Stimulated activated CD8-positive, alpha-beta memory T cell treated with anti-CD3 and anti-CD28 coated beads, Interleukin-4, amount 100 ng/mL, for 4 hours (primary cell): ENCODE results near the gene FAM90A26.
"Not testable (repeated sequence)": the region's sequence is repeated elsewhere in the genome, so short reads cannot be mapped to it uniquely, and the experiment has no call there.

Source experiments
- DNase-seq, 2 donors: peaks; one replicate each; pipeline ENCODE4 v3.0.0-alpha.2; 2020; ENCODE audit warnings: low read depth in 2 of 2, low spot score in 1 of 2

Gene FAM90A26, protein sequence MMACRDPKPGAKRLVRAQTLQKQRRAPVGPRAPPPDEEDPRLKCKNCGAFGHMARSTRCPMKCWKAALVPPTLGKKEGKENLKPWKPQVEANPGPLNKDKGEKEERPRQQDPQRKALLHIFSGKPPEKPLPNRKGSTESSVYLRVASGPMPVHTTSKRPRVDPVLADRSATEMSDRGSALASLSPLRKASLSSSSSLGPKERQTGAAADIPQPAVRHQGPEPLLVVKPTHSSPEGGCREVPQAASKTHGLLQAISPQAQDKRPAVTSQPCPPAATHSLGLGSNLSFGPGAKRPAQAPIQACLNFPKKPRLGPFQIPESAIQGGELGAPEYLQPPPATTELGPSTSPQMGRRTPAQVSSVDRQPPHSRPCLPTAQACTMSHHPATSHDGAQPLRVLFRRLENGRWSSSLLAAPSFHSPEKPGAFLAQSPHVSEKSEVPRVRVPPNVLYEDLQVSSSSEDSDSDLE

DNA sequence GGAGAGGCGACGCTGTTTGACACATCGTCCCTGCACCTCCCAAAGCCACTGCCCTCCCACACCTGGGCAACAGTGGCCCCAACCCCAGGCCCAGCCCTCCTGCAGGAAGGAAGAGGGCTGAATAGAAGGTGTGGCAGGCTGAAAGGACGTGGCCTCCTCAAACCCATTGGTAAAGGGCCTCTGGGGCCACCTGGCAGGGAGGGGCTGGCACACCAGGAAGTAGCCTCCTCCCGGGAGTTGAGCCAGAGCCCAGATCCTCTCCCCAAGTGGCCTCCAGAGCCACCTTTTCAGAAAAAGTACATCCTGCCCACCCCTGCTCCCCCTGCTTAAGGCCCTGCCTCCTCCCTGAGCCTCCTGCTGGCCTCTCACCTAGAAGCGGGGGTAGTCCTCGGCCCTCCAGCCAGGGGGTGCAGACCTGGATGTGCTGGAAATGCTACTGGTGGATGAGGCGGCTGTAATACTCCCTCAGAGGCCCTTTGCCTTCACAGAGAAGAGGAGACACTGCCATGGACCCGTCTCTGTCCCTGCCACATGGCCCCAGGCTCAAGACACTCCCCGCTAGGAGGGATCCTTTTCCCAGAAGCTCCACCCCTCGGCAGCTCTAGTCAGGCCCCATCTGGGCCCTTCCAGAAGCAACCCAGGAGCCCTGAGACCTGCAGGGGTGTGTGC lies at the start of gene FAM90A26:
FAM90A26 (plus strand) TSS at position 619 of the 669 bp plus-strand sequence. CDS start 2,764 bp downstream, outside the sequence.
- not testable (repeated sequence) for DNase-seq

DNA sequence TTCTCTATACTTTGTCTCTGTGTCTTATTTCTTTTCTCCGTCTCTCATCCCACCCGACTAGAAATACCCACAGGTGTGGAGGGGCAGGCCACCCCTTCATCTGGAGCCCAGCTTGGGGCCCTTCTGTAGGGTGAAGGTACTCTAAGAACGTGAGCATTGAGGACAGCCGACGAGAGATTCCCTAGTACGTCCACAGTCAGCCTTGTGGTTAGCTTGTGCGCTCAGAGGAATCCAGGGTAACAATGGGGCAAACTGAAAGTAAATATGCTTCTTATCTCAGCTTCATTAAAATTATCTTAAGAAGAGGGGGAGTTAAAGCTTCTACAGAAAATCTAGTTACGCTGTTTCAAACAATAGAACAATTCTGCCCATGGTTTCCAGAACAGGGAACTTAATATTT lies 47.5 kb upstream of the FAM90A26 start:
- not testable (repeated sequence) for DNase-seq

DNA sequence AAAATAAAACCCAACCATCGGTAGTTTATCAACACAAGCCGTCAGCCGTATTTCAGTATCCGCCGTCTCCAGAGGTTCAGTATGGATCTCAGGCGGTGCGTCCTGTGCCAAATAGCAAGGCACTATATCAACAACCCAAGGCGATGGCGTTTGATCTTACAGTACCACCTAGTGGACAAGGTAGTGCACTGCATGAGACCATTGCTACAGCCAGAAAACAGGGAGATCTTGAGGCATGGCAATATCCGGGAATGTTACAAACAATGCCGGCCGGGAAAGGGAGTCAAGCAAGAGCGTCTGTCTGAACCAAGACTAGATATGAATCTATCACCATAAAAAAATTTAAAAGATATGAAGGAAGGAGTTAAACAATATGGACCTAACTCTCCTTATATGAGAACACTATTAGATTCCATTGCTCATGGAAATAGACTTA lies 46.6 kb upstream of the FAM90A26 start:
- peak in 1 of 2 donors; percentile 7 for DNase-seq

DNA sequence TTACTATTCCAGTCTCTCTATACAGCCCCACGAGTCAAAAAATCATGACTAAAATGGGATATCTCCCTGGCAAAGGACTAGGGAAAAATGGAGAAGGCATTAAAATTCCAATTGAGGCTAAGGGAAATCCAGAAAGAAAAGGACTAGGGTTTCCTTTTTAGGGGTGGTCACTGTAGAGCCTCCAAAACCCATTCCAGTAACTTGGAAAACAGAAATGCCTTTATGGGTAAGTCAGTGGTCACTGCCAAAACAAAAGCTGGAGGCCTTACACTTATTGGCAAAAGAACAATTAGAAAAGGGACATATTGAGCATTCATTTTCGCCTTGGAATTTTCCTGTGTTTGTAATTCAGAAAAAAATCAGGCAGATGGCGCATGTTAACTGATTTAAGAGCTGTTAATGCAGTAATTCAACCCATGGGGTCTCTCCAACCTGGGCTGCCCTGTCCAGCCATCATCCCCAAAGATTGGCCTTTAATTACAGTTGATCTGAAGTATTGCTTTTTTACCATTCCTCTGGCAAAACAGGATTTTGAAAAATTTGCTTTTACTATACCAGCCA lies 44.5 kb upstream of the FAM90A26 start:
- DNase-seq: not testable (repeated sequence)

DNA sequence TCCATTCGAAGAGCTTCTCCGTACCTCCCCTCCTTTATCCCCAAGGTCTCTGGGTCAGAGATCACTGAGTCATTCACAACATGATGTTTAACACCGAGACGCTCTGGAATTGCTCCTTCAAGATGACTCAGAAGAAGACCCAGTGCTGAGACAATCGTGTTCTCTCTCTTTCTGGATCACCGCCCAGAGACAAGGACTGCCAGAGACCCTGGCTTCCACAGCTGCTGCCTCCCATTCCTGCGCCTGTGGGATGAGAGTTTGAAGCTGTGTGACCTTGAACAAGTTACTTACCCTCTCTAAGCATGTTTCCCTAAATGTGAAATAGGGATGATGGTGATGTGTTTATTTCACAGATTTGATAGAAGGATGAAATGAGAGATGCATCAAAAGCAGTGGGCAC lies 38.8 kb upstream of the FAM90A26 start:
- DNase-seq: not testable (repeated sequence)

DNA sequence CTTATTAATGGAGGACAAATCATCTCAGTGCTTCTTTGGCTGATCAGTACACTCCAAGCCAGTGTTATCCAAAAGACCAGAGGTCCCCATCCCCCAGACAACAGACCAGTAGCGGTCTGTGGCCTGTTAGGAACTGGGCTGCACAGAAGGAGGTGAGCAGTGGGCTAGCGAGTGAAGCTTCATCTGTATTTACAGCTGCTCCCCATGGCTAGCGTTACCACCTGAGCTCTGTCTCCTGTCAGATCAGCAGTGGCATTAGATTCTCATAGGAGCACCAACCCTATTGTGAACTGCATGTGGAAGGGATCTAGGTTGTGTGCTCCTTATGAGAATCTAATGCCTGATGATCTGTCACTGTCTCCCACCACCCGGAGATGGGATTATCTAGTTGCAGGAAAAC lies 37.4 kb upstream of the FAM90A26 start:
- not testable (repeated sequence) for DNase-seq

DNA sequence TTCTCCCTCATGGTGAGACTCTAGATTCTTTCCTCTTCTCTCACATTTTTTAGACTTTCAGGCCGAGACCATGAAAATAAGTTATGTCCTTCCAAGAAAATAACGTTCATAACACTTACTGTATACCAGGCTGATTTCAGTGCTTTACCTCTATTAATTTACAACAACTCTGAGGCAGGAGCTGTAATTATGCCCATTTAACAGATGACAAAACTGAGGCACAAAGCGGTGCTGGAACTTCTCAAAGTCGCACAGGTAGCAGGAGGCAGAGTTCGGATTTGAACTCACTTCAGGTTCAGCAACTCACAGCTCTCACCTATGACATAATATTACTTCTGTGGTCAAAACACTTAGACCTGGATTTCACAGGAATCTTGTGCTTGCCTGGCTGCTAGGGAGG lies 36.2 kb upstream of the FAM90A26 start:
- DNase-seq: not testable (repeated sequence)

DNA sequence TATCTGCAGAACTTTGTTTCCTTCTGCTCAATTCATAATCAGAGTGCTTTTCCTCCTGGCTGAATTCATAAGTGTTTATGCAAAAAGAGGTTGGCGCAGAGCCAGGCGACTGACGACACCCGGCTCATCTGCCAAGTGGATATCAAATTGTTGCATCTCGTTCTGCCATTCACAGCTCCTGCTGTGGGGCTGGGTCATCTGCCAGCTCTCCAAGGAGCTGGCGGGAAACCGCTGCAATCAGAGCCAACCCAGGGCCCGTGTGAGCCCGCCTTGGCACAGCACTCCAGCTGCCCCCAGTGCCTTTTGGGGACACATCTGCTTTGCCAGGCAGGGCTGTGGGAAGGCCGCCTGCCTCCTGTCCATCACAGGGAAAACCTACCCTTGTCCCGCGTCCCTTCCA lies 35.7 kb upstream of the FAM90A26 start:
- not testable (repeated sequence) for DNase-seq

DNA sequence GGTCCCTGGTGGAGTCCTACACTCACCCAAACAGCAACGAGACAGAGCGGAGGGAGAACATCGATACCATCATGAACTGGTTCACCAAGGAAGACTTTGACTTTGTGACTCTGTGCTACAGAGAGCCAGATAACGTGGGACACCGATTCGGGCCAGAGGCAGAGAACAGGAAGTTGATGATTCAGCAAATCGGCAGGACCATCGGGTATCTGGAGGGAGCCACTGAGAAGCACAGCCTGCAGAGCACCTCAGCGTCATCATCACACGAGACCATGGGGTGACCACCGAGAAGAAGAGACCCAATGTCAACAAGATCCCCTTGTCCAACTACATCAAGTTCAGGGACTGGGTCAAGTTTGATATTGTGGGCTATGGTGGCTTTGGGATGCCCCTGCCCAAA lies 29.2 kb upstream of the FAM90A26 start:
- DNase-seq: not testable (repeated sequence)

DNA sequence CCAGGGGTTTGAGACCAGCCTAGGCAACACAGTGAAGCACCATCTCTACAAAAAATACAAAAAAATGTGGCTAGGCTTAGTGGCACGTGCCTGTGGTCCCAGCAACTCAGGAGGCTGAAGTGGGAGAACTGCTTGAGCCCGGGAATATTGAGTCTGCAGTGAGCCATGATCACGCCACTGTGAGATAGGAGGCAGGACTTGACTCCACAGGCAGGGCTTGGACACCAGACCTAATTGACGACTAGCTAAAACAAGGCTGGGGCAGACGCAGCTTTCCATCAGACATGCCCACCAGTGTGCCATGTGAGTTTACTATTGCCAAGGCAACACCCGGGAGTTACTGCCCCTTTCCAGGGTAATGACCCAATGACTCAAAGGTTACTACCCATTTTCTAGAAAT lies 27.4 kb upstream of the FAM90A26 start:
- DNase-seq: not testable (repeated sequence)

DNA sequence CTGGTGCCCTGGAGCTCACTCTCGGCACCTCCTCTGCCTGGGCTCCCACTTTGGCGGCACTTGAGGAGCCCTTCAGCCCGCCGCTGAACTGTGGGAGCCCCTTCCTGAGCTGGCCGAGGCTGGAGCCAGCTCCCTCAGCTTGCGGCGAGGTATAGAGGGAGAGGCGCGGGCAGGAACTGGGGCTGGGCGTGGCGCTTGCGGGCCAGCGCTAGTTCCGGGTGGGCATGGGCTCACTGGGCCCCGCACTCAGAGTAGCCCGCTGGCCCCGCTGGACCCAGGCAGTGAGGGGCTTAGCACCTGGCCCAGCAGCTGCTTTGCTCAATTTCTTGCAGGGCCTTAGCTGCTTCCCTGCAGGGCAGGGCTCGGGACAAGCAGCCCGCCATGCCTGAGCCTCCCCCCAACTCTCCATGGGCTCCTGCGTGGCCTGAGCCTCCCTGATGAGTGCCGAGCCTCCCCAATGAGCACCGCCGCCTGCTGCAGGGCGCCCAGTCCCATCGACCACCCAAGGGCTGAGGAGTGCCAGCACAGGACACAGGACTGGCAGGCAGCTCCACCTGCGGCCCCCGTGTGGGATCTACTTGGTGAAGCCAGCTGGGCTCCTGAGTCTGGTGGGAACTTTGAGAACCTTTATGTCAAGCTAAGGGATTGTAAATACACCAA lies 26.7 kb upstream of the FAM90A26 start:
- DNase-seq: no peak

DNA sequence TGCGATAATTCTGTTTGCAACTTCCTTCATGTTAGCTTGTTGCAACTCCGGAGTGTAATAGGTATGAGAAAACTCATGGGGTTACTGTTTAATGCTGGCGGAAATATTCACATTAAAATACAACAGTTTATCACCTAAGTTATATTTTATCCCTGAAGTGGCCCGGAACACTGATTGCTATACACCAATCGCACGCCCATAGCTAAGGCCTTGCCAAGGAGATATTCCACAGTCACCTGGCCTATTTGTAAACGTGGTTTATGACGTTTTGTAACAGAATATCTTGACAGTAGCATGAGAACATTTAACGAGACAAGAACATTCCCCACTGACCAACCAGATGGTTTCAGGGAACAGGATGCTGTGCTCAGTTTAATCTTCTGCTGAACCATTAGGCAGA lies 23.2 kb upstream of the FAM90A26 start:
- no peak for DNase-seq

DNA sequence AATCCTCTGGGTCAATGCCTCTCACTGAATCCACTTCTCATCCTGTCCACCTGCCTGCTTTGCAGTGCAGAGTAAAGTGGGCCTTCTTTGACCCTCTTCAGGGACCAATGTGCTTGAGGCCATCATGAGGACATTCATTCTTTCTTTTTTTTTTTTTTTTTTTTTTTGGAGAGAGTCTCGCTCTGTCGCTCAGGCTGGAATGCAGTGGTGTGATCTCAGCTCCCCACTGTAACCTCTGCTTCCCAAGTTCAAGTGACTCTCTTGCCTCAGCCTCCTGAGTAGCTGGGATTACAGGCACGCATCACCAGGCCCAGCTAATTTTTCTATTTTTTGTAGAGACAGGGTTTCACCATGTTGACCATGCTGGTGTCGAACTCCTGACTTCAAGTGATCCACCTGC lies 22.8 kb upstream of the FAM90A26 start:
- not testable (repeated sequence) for DNase-seq

DNA sequence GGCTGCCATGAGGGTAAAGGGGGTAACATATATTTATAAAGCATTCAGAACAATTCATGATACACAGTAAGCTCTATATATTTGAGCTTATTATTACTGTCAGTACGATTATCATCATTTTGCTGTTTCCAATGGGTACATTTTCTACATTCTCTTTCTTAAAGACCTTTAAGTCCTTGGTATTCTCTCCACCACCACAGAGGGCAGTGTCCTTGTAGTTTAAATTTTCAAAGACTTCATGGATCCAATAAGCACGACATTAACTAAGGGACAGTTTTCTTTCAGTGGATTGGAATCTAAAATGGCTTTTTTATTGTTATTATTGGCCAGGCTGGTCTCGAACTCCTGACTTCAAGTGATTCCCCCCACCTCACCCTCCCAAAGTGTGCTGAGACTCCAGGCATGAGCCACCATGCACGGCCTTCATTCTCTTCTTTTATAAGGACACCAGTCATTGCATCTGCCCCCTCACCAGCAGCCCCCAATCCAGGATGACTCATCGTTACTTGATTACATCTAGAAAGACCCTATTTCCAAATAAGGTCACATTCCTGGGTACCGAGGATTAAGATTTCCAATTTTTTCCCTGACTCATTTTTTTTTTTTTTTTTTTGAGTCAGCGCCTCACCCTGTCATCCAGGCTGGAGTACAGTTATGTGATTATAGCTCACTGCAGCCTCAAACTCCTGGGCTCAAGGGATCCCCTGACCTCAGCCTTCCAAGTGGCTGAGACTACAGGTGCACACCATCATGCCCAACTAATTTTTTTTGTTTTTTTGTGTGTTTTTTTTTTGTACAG lies 21.4 kb upstream of the FAM90A26 start:
- DNase-seq: not testable (repeated sequence)

DNA sequence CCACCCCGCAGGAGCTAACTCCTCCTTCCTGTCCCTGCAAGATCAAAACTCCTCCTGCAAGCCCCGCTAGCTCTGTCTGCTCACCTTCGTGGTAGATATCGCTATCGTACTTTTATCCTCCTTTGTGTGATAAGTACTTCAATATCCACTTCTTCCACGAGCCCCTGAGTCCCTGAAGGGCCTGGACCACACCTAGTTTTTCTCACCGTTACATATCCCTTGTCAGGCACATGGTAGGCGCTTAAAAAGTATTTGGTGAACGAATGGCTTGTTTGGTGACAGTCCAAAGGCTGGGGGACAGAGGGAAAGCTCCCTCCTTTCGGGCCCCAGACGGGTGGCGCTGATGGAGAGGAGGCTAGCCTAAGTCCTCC lies 18.4 kb upstream of the FAM90A26 start:
- DNase-seq: not testable (repeated sequence)

DNA sequence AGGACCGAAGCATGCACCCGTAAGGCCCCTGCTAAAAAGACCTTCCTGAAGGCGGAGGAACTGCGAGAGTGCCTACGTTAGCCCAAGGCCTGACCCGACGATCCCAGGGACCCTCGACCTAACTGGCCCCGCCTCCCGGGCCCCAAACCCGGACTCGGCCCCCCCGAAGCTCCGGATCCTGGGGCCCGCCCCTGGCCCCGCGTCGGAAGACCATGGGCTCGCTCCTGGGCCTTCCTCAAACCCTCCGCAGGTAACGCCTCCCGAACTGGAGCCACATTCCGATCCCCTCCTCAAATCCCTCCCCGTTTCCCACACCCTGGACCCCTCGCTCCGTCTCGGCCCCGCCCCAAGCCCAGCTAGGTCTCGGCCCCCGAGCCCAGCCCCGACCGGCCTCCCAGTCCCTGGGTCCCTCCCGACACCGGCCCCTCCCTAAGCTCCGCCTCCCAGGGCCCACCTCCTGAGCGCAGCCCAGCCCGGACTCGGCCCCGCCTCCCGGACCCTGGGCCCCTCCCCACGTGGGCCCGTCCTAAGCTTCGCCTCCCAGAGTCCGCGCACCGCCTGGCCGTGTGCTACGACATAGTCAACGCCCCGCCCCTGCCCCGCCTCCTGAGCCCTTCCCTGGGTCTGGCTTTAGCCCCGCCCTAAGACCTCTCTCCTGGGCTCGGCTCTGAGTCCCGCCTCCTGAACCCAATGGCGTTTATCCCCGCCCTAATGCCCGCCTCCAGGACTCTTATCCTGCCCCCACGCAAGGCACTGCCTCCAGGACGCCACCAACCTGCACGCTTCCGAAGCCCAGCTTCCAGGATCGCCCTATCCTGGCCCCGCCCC lies 17.8 kb upstream of the FAM90A26 start:
- peak; percentile 89 to 94 for DNase-seq

DNA sequence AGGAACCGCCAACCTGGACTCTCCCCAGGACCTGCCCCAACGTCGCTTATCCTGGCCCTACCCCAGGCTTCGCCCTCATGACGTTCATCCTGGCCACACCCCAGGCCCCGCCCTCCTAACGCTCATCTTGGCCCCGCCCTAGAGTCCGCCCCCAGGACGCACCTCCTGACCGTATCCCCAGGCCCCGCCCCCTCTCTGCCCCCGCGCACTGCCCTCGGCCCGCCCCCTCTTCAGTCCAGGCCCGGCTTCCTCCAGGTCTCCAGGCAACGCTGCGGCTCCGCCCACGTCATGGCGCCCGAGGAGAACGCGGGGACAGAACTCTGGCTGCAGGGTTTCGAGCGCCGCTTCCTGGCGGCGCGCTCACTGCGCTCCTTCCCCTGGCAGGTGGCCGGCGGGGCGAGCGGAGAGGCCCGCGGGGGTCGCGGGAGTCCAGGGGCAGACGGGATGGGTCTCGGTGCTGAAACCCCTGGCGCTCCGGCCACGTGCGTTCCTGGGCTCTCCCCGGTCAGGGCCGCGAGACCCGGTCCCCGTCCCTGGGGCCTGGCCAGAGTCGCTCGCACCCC lies 17.1 kb upstream of the FAM90A26 start:
- peak; percentile 92 to 95 for DNase-seq

DNA sequence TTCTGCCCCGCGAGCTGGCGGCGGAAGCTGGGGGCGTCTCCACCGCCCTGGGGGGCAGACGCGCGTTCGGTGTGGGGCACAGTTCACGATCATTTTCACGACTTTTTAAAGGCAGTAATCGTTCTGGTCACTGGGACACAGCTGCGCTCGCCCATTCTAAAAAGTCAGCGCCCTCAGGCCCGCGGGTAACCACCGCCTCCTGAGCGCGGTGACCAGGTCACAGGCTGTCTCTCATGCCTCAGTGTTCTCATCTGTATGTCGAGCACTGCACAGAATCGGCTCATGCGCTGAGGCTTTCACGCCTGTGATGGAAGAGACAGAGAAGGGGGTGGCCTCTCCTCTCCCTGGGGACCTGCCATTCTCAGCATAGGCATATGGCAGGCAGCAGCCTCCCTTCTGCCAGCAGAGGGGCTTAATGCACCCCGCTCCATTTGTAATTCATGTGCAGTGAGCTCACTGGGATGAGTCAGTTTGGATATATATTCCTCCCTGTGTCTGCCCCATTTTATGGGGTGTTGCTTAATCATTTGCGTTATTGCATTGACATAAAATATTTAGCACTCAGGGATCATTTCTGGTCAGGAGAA lies 16.5 kb upstream of the FAM90A26 start:
- not testable (repeated sequence) for DNase-seq
